GM21528 (cell line): ENCODE measurements around the gene TPD52L2.
"Not testable (repeated sequence)": the region's sequence is repeated elsewhere in the genome, so short reads cannot be mapped to it uniquely, and the experiment has no call there.

Experiments
- ATAC-seq: cut with Tn5 transposase; IDR thresholded peaks from one replicate; pipeline ENCODE4 v1.9.1; 2021; ENCODE audit warnings: mild to moderate bottlenecking, moderate library complexity; ENCODE audit not compliant: unreplicated experiment, low FRiP score

Gene TPD52L2

GRCh38 chr20:63894358-63895201 lies 29.5 kb downstream of the TPD52L2 start, which contains the start of gene DNAJC5:
TSS of gene DNAJC5 (plus strand) at chr20:63895126. CDS start at chr20:63928346, 33,220 bp downstream.
- peak; percentile 61 for ATAC-seq

DNA sequence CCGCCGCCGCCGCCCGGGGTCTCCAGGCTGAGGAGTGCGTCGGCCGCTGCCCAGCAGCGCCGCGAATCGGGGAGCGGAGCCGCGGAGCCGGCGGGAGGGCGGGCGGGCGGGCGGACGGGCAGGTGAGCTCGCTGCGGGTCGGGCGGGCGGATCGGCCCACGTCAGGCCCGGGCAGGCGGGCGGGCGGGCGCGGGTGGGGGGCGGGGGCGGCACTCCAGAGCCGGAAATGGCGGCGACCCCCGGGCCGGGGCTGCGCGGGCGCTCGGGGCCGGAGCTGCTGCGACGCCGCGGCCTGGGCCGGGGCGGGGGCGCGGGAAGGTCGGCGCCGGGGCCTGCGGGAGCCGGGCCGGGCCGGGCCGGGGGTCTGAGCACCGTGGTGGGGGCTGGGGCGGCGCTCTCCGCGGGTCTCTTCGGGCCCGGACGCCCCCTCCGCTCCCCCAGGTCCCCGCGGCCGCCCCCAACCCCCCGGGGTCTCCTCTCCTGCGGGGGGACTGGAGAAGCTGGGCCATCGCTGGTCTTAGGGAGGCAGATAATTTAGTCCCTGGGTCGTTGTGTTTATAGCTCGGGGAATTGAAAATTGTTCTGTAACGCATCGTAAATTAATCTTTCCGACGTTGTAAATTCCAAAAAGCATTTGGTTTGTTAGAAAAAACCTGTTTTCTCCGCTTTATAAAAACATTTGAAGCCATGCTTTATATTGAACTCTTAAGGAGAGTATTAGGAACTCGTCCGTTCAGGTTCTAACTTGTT lies 30.3 kb downstream of the TPD52L2 start:
- no peak for ATAC-seq

DNA sequence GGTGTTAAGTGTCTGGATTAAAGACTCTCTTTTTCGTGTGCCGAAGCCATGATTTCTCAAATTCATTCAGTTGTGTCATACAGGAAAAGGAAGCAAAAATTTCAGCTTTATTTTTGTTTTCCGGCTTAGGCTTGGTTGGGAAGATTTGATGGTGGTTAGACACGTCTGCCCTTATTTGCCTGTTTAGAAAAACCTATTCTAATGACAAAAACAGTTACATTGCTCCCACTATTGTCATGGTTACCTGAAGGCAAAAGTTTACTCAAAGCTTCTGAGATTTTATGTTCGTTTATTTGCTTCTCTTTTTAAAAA lies 30.8 kb downstream of the TPD52L2 start:
- no peak for ATAC-seq

GRCh38 chr20:63896264-63897105 lies 31.4 kb downstream of the TPD52L2 start:
- ATAC-seq, result no peak

- ATAC-seq, result no peak
Measured at GRCh38 chr20:63897978-63898561, 33.0 kb downstream of the TPD52L2 start.

- ATAC-seq, result no peak
Measured at GRCh38 chr20:63898882-63899558, 34.0 kb downstream of the TPD52L2 start.

DNA sequence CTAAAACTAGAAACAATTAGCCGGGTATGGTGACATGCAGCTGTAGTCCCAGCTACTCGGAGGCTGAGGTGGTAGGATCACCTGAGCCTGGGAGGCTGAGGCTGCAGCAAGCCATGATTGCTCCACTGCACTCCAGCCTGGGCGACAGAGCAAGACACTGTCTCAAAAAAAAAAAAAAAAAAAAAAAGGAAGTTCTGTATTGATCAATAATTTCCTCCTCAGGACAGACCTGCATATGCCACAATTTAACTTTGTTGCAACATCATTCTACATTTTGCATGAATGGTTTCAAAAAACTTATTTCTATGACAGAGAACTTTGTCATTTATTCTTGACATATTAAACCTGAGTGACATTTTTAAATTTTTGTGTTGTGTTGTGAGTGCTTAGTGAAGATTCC lies 35.3 kb downstream of the TPD52L2 start:
- no peak for ATAC-seq

- ATAC-seq, result no peak
Measured at GRCh38 chr20:63903796-63904561, 38.9 kb downstream of the TPD52L2 start.

DNA sequence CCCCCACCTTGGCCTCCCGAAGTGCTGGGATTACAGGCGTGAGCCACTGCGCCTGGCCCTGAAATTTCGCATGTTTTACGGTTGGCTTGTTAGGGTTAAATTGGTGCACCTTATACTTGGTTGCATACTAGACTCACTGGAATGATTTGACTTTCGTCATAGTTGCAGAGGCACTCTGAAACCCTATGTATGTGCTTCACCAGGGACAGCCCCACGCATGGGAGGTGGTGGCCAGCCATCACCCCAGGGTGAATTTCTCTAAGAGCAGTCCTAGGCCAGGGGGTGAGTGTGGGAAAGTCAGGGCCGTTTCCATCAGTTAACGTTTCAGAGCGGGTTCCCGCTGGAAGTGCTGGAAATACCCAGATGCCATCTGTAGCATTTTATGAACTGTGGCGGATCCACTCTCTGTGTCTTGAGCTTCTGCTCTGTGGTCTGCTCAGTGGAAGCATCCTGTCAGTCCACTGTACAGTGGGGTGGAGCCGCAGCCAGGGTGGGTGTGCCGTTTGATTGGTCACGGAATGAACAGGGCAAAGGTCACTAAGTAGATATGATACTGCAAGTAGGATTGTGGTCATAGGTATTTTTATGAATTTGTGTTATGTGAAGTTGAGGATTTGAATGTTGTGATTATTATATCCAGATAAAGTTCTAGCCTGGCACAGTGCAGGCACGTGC lies 43.1 kb downstream of the TPD52L2 start:
- ATAC-seq, result no peak

GRCh38 chr20:63911176-63911575 lies 46.1 kb downstream of the TPD52L2 start:
- no peak for ATAC-seq

- ATAC-seq, result no peak
Measured at GRCh38 chr20:63913768-63914167, 48.7 kb downstream of the TPD52L2 start.

DNA sequence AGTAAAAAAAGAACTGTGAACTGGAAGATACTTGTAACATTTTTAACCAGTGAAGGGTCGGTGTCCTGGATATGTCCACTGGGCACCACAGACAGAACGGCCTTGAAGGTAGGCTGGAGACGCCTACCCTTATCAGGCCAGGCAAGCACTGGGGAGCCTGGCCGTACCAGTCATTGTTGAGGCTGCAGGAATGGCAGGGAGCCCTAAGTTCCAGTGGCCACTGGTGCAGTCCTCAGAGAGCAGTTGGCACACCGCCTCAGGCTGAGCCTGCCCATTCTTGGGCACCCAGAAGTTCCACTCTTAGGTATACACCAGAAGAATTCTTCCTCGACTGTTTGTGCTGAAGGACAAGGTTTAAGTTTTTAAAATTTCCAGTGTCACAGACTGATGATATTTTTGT lies 50.4 kb downstream of the TPD52L2 start:
- no peak for ATAC-seq

- ATAC-seq, result not testable (repeated sequence)
Measured at GRCh38 chr20:63916371-63916939, 51.4 kb downstream of the TPD52L2 start.

GRCh38 chr20:63917811-63918210 lies 52.7 kb downstream of the TPD52L2 start:
- no peak for ATAC-seq

GRCh38 chr20:63919130-63919529 lies 54.1 kb downstream of the TPD52L2 start:
- ATAC-seq, result no peak

DNA sequence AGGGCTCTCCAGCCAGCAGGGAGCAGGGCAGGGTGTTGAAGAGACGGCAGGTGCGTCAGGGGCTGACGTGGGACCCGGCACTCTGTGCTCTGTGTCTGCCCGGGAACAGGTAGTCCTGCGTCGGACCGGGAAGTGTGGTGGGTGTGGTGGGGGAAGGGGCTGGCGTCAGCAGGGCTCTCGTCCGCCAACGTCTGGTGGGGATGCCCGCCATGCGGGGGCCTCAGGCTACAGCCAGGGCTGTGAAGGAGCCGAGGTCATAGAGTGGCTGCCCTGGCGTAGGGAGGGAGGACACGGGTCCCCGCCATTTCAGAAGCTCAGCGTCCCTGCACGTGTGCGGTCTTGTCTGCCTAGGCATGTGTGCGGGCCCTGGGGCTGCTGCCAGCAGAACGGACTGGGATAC lies 55.2 kb downstream of the TPD52L2 start:
- ATAC-seq, result no peak

DNA sequence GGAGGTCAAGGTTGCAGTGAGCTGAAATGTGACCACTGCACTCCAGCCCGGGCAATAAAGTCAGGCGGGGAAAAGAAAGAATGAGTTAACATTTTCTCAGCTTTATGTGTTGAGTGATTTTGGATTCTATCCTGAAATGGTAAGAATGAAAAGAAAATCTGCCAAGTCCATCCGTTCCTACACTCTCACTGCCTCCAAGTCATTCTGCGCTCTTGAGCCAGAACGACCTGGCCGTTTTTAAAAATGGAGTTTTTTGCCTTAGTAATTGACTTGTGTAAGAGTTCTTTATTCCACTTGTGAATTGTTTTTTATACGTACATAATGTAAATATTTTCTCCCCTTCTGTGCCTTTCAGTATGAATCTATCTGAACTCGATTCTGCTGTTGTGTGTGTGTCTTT lies 58.6 kb downstream of the TPD52L2 start:
- ATAC-seq, result no peak

DNA sequence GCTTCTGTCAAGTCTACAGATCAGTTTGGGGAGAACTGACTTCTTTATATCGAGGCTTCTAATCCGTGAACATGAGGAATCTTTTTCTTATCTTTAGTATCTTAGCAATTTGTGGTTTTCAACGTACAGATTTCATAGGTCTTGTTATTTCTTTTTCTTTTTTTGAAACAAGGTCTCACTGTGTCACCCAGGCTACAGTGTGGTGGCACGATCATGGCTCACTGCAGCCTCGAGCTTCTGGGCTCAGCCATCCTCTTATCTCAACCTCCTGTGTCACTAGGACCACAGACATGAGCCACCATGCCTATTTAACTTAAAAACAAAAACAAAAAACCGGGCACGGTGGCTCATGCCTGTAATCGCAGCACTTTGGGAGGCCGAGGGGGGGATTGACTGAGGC lies 59.2 kb downstream of the TPD52L2 start:
- ATAC-seq, result no peak
